ENCODE measurements around the gene A4GALT.

GRCh38 chr22:42721045-42721434 lies 370 bp upstream of the A4GALT start:
- TF ChIP-seq POLR2AphosphoS5 (IDR thresholded peaks at IDR 0.05) (no peak), CTCF (IDR thresholded peaks at IDR 0.05) (no peak), POLR2A (IDR thresholded peaks at IDR 0.05) (no peak)
